Measurements from ENCODE around the gene RERE. TPM values are rescaled to one million over a fixed set of nuclear protein-coding genes. Genes with fewer than 3 reads are reported as not detected.

RERE gene
- total and polyA plus RNA-seq, 12 donors = 33.4 to 146 (median 72.7) TPM

- Histone ChIP-seq H3K27ac (peak overlapping the region in 4 of 5 donors; percentile 62 to 91 (median 86)), H3K4me1 (replicated peaks in 1 of 2) (peaks cover 53 to 90% of the 10 kb centered on the region in 2 donors), H3K9me3 (replicated peaks in 1 of 3) (no peaks in the 10 kb centered on the region), H3K36me3 (replicated peaks in 1 of 2) (no peaks in the 10 kb centered on the region), H3K27me3 (no peaks in the 10 kb centered on the region), H3K4me3 (no peak overlapping the region)
- intact Hi-C loops (cut with DNase I) = loop anchor here in 1 of 2 donors (5.0 kb wide), 1 partner anchor 51 kb away; no protein-coding TSS in a partner anchor
- WGBS, 4 donors = 68 to 85% (median 77%) methylated on average over 9 of the region's 9 CpGs
- DNase-seq = peak in 4 of 7 donors; percentile 18 to 60 (median 35)
- TF ChIP-seq POLR2A (IDR thresholded peaks at IDR 0.05) = no peak
- no peak for TF ChIP-seq CTCF (IDR thresholded peaks at IDR 0.05)
These were observed 446.0 kb downstream of the RERE start for GRCh38 chr1:8371372-8371991.

GRCh38 chr1:8370905-8371315, 446.5 kb downstream of the RERE start:
- Histone ChIP-seq H3K4me3 (peak overlapping the region in 1 of 4 donors; percentile 0), H3K27me3 (no peaks in the 10 kb centered on the region), H3K9me3 (replicated peaks in 1 of 3) (no peaks in the 10 kb centered on the region), H3K36me3 (replicated peaks in 1 of 2) (peaks cover 0 to under 1% of the 10 kb centered on the region in 2 donors), H3K4me1 (replicated peaks in 1 of 2) (peaks cover 53 to 89% of the 10 kb centered on the region in 2 donors), H3K27ac (peak overlapping the region in 4 of 5 donors; percentile 62 to 91 (median 86))
- DNase-seq = peak in 5 of 7 donors; percentile 46 to 76 (median 54)
- WGBS, 4 donors = 32 to 34% (median 33%) methylated on average over 5 of the region's 5 CpGs
- no peak for TF ChIP-seq POLR2A (IDR thresholded peaks at IDR 0.05)
- no peak for TF ChIP-seq CTCF (IDR thresholded peaks at IDR 0.05)
- intact Hi-C loops (cut with DNase I) = loop anchor here in 1 of 2 donors (5.0 kb wide), 1 partner anchor 51 kb away; no protein-coding TSS in a partner anchor

GRCh38 chr1:8370046-8370881, 447.2 kb downstream of the RERE start:
- peak in 3 of 7 donors; percentile 9 to 51 (median 14) for DNase-seq
- H3K27ac ChIP-seq = peak overlapping the region in 4 of 5 donors; percentile 62 to 91 (median 86)
- intact Hi-C loops (cut with DNase I) = loop anchor here in 1 of 2 donors (5.0 kb wide), 1 partner anchor 52 kb away; no protein-coding TSS in a partner anchor
- H3K9me3 ChIP-seq (replicated peaks in 1 of 3) = no peaks in the 10 kb centered on the region
- no peak overlapping the region for H3K4me3 ChIP-seq
- peaks cover 53 to 89% of the 10 kb centered on the region in 2 donors for H3K4me1 ChIP-seq (replicated peaks in 1 of 2)
- H3K36me3 ChIP-seq (replicated peaks in 1 of 2) = peaks cover 0 to 7% of the 10 kb centered on the region in 2 donors
- WGBS, 4 donors = 72 to 77% (median 73%) methylated on average over 14 of the region's 14 CpGs
- TF ChIP-seq POLR2A (IDR thresholded peaks at IDR 0.05) (no peak), CTCF (IDR thresholded peaks at IDR 0.05) (no peak)
- no peaks in the 10 kb centered on the region for H3K27me3 ChIP-seq

Data from adrenal gland (tissue), 12 donors.